Retinal pigment epithelial cell (primary cell): ENCODE measurements around the gene PLXNA3.

Experiments used
- DNase-seq: peaks from one replicate; pipeline ENCODE4 v3.0.0-alpha.2; 2010; ENCODE audit warnings: low read depth
- H3K4me3 ChIP-seq: 2 replicates; pipeline ENCODE4 v1.5.1; 2011; ENCODE audit warnings: mild to moderate bottlenecking, low read length, control low read depth, moderate library complexity
- CTCF ChIP-seq: conservative IDR thresholded peaks from 2 replicates; pipeline ENCODE4 v1.5.1; 2011; ENCODE audit warnings: low read depth, low read length, control low read depth, inconsistent platforms

PLXNA3 gene

GRCh38 chrX:154441564-154441963 is 16.5 kb upstream of the PLXNA3 start:
- TF ChIP-seq CTCF = no peak
- no peak for DNase-seq
- no peak overlapping the region for H3K4me3 ChIP-seq

- no peak overlapping the region for H3K4me3 ChIP-seq
- no peak for TF ChIP-seq CTCF
- no peak for DNase-seq
Measured at GRCh38 chrX:154441984-154442707, 15.9 kb upstream of the PLXNA3 start.

GRCh38 chrX:154443479-154443910 is 14.6 kb upstream of the PLXNA3 start:
- peak overlapping the region; percentile 39 for H3K4me3 ChIP-seq
- DNase-seq = peak; percentile 15
- TF ChIP-seq CTCF = no peak

- DNase-seq = no peak
- peak within 1 kb of the TSS; percentile 55 for H3K4me3 ChIP-seq
- TF ChIP-seq CTCF = no peak
Measured at GRCh38 chrX:154443992-154444754, 13.9 kb upstream of the PLXNA3 start, which contains the start of gene FAM50A. TSS of gene FAM50A (plus strand) at chrX:154444141. CDS start at chrX:154444236, 95 bp downstream.

GRCh38 chrX:154444755-154445246 is 13.3 kb upstream of the PLXNA3 start:
- DNase-seq = no peak
- H3K4me3 ChIP-seq = peak overlapping the region; percentile 55
- no peak for TF ChIP-seq CTCF

GRCh38 chrX:154445776-154446175 is 12.3 kb upstream of the PLXNA3 start:
- TF ChIP-seq CTCF = no peak
- no peak for DNase-seq
- H3K4me3 ChIP-seq = no peak overlapping the region
